ENCODE measurements around the gene GABRG2. TPM values are rescaled to one million over a fixed set of nuclear protein-coding genes. Genes with fewer than 3 reads are reported as not detected.

The GABRG2 gene
- total RNA-seq, 2 donors from 2014 or later = not detected

GRCh38 chr5:162067162-162067561 lies 411 bp upstream of the GABRG2 start:
- no peaks in the 10 kb centered on the region for H3K27me3 ChIP-seq
- H3K36me3 ChIP-seq = no peaks in the 10 kb centered on the region
- no peak overlapping the region for H3K27ac ChIP-seq
- no peak for TF ChIP-seq CTCF (IDR thresholded peaks at IDR 0.05)
- no peaks in the 10 kb centered on the region for H3K9me3 ChIP-seq
- no peak for DNase-seq (ENCODE audit: low spot score)
- H3K4me1 ChIP-seq = no peaks in the 10 kb centered on the region
- no peak overlapping the region for H3K4me3 ChIP-seq

- no peak overlapping the region for H3K27ac ChIP-seq
- DNase-seq (ENCODE audit: low spot score) = no peak
- no peaks in the 10 kb centered on the region for H3K36me3 ChIP-seq
- TF ChIP-seq CTCF (IDR thresholded peaks at IDR 0.05) = no peak
- no peak overlapping the region for H3K4me3 ChIP-seq
- no peaks in the 10 kb centered on the region for H3K27me3 ChIP-seq
- no peaks in the 10 kb centered on the region for H3K9me3 ChIP-seq
- H3K4me1 ChIP-seq = no peaks in the 10 kb centered on the region
These were observed 839 bp downstream of the GABRG2 start for GRCh38 chr5:162068412-162068811.

- no peaks in the 10 kb centered on the region for H3K9me3 ChIP-seq
- H3K36me3 ChIP-seq = no peaks in the 10 kb centered on the region
- no peaks in the 10 kb centered on the region for H3K4me1 ChIP-seq
- no peak for DNase-seq (ENCODE audit: low spot score)
- no peak overlapping the region for H3K4me3 ChIP-seq
- TF ChIP-seq CTCF (IDR thresholded peaks at IDR 0.05) = no peak
- H3K27ac ChIP-seq = no peak overlapping the region
- no peaks in the 10 kb centered on the region for H3K27me3 ChIP-seq
These were observed 1.4 kb downstream of the GABRG2 start for GRCh38 chr5:162068936-162069335.

- no peaks in the 10 kb centered on the region for H3K27me3 ChIP-seq
- H3K9me3 ChIP-seq = no peaks in the 10 kb centered on the region
- H3K36me3 ChIP-seq = no peaks in the 10 kb centered on the region
- no peak for DNase-seq (ENCODE audit: low spot score)
- H3K27ac ChIP-seq = no peak overlapping the region
- H3K4me1 ChIP-seq = no peaks in the 10 kb centered on the region
- TF ChIP-seq CTCF (IDR thresholded peaks at IDR 0.05) = no peak
- H3K4me3 ChIP-seq = no peak overlapping the region
These were observed 11.2 kb downstream of the GABRG2 start for GRCh38 chr5:162078805-162079204.

- Histone ChIP-seq H3K9me3 (no peaks in the 10 kb centered on the region), H3K36me3 (no peaks in the 10 kb centered on the region), H3K27ac (no peak overlapping the region), H3K27me3 (no peaks in the 10 kb centered on the region), H3K4me3 (no peak overlapping the region), H3K4me1 (no peaks in the 10 kb centered on the region)
- no peak for DNase-seq (ENCODE audit: low spot score)
- TF ChIP-seq CTCF (IDR thresholded peaks at IDR 0.05) = no peak
These were observed 23.8 kb downstream of the GABRG2 start for GRCh38 chr5:162091336-162091735.

- no peaks in the 10 kb centered on the region for H3K9me3 ChIP-seq
- H3K27me3 ChIP-seq = no peaks in the 10 kb centered on the region
- no peaks in the 10 kb centered on the region for H3K36me3 ChIP-seq
- H3K4me1 ChIP-seq = no peaks in the 10 kb centered on the region
- TF ChIP-seq CTCF (IDR thresholded peaks at IDR 0.05) = no peak
- H3K27ac ChIP-seq = no peak overlapping the region
- no peak overlapping the region for H3K4me3 ChIP-seq
- no peak for DNase-seq (ENCODE audit: low spot score)
These were observed 28.9 kb downstream of the GABRG2 start for GRCh38 chr5:162096448-162096847.
